HCT116 (cell line): ENCODE results near the gene AGTRAP. TPM values are rescaled to one million over a fixed set of nuclear protein-coding genes. Genes with fewer than 3 reads are reported as not detected.
A peak's percentile ranks its signal among the peaks of the same experiment; 100 is the strongest.

Experiments used
- ATAC-seq: fragments of 200-7000 bp; cut with Tn5 transposase; 2 replicates; pipeline ENCODE4 v1.9.1; 2020; ENCODE audit warnings: mild to moderate bottlenecking, moderate library complexity
- BruUV-seq: library from RNA; stranded (reverse); fragments of 400-500 nt; replicated peaks from 2 replicates; lab custom pipeline; 2021; lab: Mats Ljungman, UMichigan
- CTCF ChIA-PET: fragments of 300-600 bp; sonication (Branson Sonifier 250); formaldehyde crosslinking; loops from one replicate; lab custom pipeline; 2021; ENCODE audit warnings: antibody characterized with exemption; lab: Charles Lee
- POLR2A ChIA-PET: fragments of 300-600, 350-600 bp; sonication (Branson Sonifier 250); formaldehyde crosslinking; loops from one replicate; lab custom pipeline; 2021; ENCODE audit warnings: antibody characterized with exemption; lab: Charles Lee
- RAD21 ChIA-PET, 2 experiments: fragments of 300-600 bp; sonication (Branson Sonifier 250); formaldehyde crosslinking; loops; one replicate each; lab custom pipeline; 2023; ENCODE audit warnings: low total read pairs in 2 of 2; ENCODE audit not compliant: uncharacterized antibody in 2 of 2, unreplicated experiment in 2 of 2, low non-redundant PET in 1 of 2; lab: Charles Lee
- DNase-seq: peaks from one replicate; pipeline ENCODE4 v3.0.0-alpha.2; 2010; ENCODE audit warnings: low read depth, low spot score
- H2AFZ ChIP-seq: fragments of 200-600 bp; shearing (Covaris generic), sonication (generic); 2 replicates; pipeline ENCODE4 v1.6.1; 2017; ENCODE audit warnings: low read depth, mixed run types, mixed read lengths, antibody characterized with exemption, low read length; ENCODE audit not compliant: poor library complexity, severe bottlenecking
- H3K27ac ChIP-seq: 2 replicates; pipeline ENCODE4 v1.5.1; 2012; ENCODE audit warnings: low read depth, low read length
- H3K27me3 ChIP-seq: fragments of 200-600 bp; sonication (generic); 2 replicates; pipeline ENCODE4 v1.6.1; 2016; ENCODE audit warnings: mixed run types, low read length, mixed read lengths; ENCODE audit not compliant: insufficient read depth
- H3K36me3 ChIP-seq, 2 experiments: fragments of 200-500 bp in 1 of 2; fragments of 200-600 bp in 1 of 2; sonication (Bioruptor generic) in 1 of 2; sonication (generic) in 1 of 2; 2 replicates each; pipeline versions ENCODE4 v1.5.1 to v1.6.1; 2014 to 2016; ENCODE audit warnings: low read length in 2 of 2, inconsistent platforms in 1 of 2, mixed read lengths in 1 of 2, mixed run types in 1 of 2; ENCODE audit not compliant: insufficient read depth in 2 of 2, control insufficient read depth in 1 of 2
- H3K4me1 ChIP-seq, 2 experiments: fragments of 200-600 bp in 1 of 2; sonication (generic) in 1 of 2; 2 replicates each; pipeline versions ENCODE4 v1.5.1 to v1.6.1; 2012 to 2017; ENCODE audit warnings: low read length in 2 of 2, inconsistent platforms in 1 of 2, mild to moderate bottlenecking in 1 of 2, mixed read lengths in 1 of 2, mixed run types in 1 of 2, moderate library complexity in 1 of 2; ENCODE audit not compliant: insufficient read depth in 2 of 2, control insufficient read depth in 1 of 2
- H3K4me2 ChIP-seq: fragments of 200-600 bp; sonication (generic); 2 replicates; pipeline ENCODE4 v1.6.1; 2017; ENCODE audit warnings: mixed run types, low read length, mixed read lengths
- H3K4me3 ChIP-seq, 2 experiments: fragments of 200-600 bp in 1 of 2; sonication (generic) in 1 of 2; replicated peaks in 1 of 2; 2 replicates each; pipeline ENCODE4 v1.5.1; 2011 to 2016; ENCODE audit warnings: low read length in 2 of 2, control low read depth in 1 of 2, low read depth in 1 of 2, mild to moderate bottlenecking in 1 of 2, mixed read lengths in 1 of 2, mixed run types in 1 of 2
- H3K79me2 ChIP-seq: fragments of 200-600 bp; sonication (generic); 2 replicates; pipeline ENCODE4 v1.6.1; 2017; ENCODE audit warnings: mild to moderate bottlenecking, mixed run types, low read length, moderate library complexity, mixed read lengths; ENCODE audit not compliant: insufficient read depth
- H3K9ac ChIP-seq: fragments of 200-600 bp; sonication (generic); 2 replicates; pipeline ENCODE4 v1.6.1; 2016; ENCODE audit warnings: low read length, mixed read lengths
- H3K9me2 ChIP-seq: fragments of 200-600 bp; sonication (generic), shearing (Covaris generic); 2 replicates; pipeline ENCODE4 v1.6.1; 2017; ENCODE audit warnings: mixed run types, mild to moderate bottlenecking, moderate library complexity; ENCODE audit not compliant: insufficient read depth
- H3K9me3 ChIP-seq, 2 experiments: fragments of 200-500 bp in 1 of 2; fragments of 200-600 bp in 1 of 2; sonication (Bioruptor generic) in 1 of 2; sonication (generic) in 1 of 2; 2 replicates each; pipeline ENCODE4 v1.6.1; 2014 to 2017; ENCODE audit warnings: low read length in 2 of 2, mixed read lengths in 2 of 2, inconsistent platforms in 1 of 2, low read depth in 1 of 2, mild to moderate bottlenecking in 1 of 2, mixed run types in 1 of 2, moderate library complexity in 1 of 2; ENCODE audit not compliant: control insufficient read depth in 1 of 2, insufficient read depth in 1 of 2
- H4K20me1 ChIP-seq: fragments of 200-600 bp; sonication (generic), shearing (Covaris generic); 2 replicates; pipeline ENCODE4 v1.6.1; 2017; ENCODE audit warnings: mixed run types, mild to moderate bottlenecking, moderate library complexity; ENCODE audit not compliant: insufficient read depth
- CEBPB ChIP-seq: IDR thresholded peaks from 2 replicates; pipeline ENCODE4 v1.6.1; 2012; ENCODE audit warnings: low read depth
- MAX ChIP-seq: IDR thresholded peaks from 2 replicates; pipeline ENCODE4 v1.6.1; 2012
- RAD21 ChIP-seq: IDR thresholded peaks from 2 replicates; pipeline ENCODE4 v1.6.1; 2012; ENCODE audit warnings: low read depth, mild to moderate bottlenecking
- SIN3A ChIP-seq: IDR thresholded peaks from 2 replicates; pipeline ENCODE4 v1.6.1; 2012; ENCODE audit warnings: low read depth
- SP1 ChIP-seq: IDR thresholded peaks from 2 replicates; pipeline ENCODE4 v1.6.1; 2012; ENCODE audit warnings: low read depth
- SRF ChIP-seq: IDR thresholded peaks from 2 replicates; pipeline ENCODE4 v1.6.1; 2012; ENCODE audit warnings: low read depth
- TCF7L2 ChIP-seq: IDR thresholded peaks from 2 replicates; pipeline ENCODE4 v1.7.0; 2011; ENCODE audit warnings: borderline replicate concordance, inconsistent platforms; ENCODE audit not compliant: insufficient read depth, insufficient read length; ENCODE audit errors: extremely low read depth
- YY1 ChIP-seq: IDR thresholded peaks from 2 replicates; pipeline ENCODE4 v1.6.1; 2011; ENCODE audit warnings: low read length, low read depth, moderate library complexity, mild to moderate bottlenecking; ENCODE audit not compliant: insufficient replicate concordance; ENCODE audit errors: extremely low read depth
- ZBTB33 ChIP-seq: IDR thresholded peaks from 2 replicates; pipeline ENCODE4 v1.6.1; 2011; ENCODE audit warnings: mild to moderate bottlenecking, low read length, moderate library complexity; ENCODE audit not compliant: insufficient replicate concordance; ENCODE audit errors: extremely low read depth
- intact Hi-C: fragments of 100-400 bp; cut with micrococcal nuclease; formaldehyde crosslinking; loops from 2 replicates; pipeline ENCODE4 v1.10.0; 2022
- total RNA-seq: library from RNA; stranded (reverse); gene quantifications from one replicate; pipeline ENCODE4 v1.2.1, GENCODE V29; 2021; ENCODE audit not compliant: unreplicated experiment

Gene AGTRAP
- total RNA-seq, 1 experiment from 2014 or later, result 49.0 TPM

GRCh38 chr1:11752359-11753088 lies 16.6 kb downstream of the AGTRAP start:
- RAD21 ChIA-PET, result no interaction called here
- intact Hi-C loops, result no loop called here
- Histone ChIP-seq H3K36me3 (0 out of 4 replicates have a peak, but pooled peaks cover 0 to 2% of the 10 kb centered on the region in 2 experiments), H3K9me3 (no peaks in the 10 kb centered on the region; a peak in 1 of 4 replicates), H3K4me3 (no peak overlapping the region), H3K27ac (no peak overlapping the region), H3K79me2 (no peaks in the 10 kb centered on the region), H3K9ac (no peak overlapping the region), H2AFZ (no peak overlapping the region), H3K4me2 (no peak overlapping the region), H3K27me3 (no peaks in the 10 kb centered on the region), H3K9me2 (no peaks in the 10 kb centered on the region), H4K20me1 (no peaks in the 10 kb centered on the region), H3K4me1 (peaks cover 0 to 7% of the 10 kb centered on the region in 2 experiments; a peak in 3 of 4 replicates)
- DNase-seq, result no peak
- ATAC-seq, result no peak
- CTCF ChIA-PET, result no interaction called here
- no TSS peak for BruUV-seq
- TF ChIP-seq ZBTB33 (no peak), SP1 (no peak), TCF7L2 (no peak)
- POLR2A ChIA-PET, result no interaction called here

GRCh38 chr1:11753555-11754208 lies 17.7 kb downstream of the AGTRAP start:
- Histone ChIP-seq H3K4me3 (no peak overlapping the region), H4K20me1 (no peaks in the 10 kb centered on the region), H3K27me3 (no peaks in the 10 kb centered on the region), H3K4me2 (no peak overlapping the region), H3K79me2 (no peaks in the 10 kb centered on the region), H3K4me1 (peaks cover 0 to 5% of the 10 kb centered on the region in 2 experiments; a peak in 3 of 4 replicates), H3K9ac (no peak overlapping the region), H3K9me2 (no peaks in the 10 kb centered on the region)
- ChIA-PET CTCF (no interaction called here), RAD21 (interaction anchor here in 1 of 2 experiments (0.7 kb wide), 1 partner anchor 50 kb away, joined by 4 read pairs; no protein-coding TSS in a partner anchor), POLR2A (no interaction called here)
- TF ChIP-seq MAX (no peak), SIN3A (no peak), RAD21 (no peak), ZBTB33 (no peak), YY1 (no peak), CEBPB (no peak), TCF7L2 (no peak), SRF (no peak)
- TF ChIP-seq, all 23 proteins: peak for 0
- no peak overlapping the region for H2AFZ ChIP-seq
- no peak for ATAC-seq
- H3K27ac ChIP-seq, result no peak overlapping the region
- 0 out of 4 replicates have a peak, but pooled peaks cover 0 to 2% of the 10 kb centered on the region in 2 experiments for H3K36me3 ChIP-seq
- no peak for DNase-seq
- intact Hi-C loops, result no loop called here
- H3K9me3 ChIP-seq, result no peaks in the 10 kb centered on the region; a peak in 1 of 4 replicates
- TSS peak; percentile 19 for BruUV-seq
